GM10266 (cell line): ENCODE measurements around the gene VIPR2.

ENCODE experiments used
- DNase-seq: peaks from one replicate; pipeline ENCODE4 v3.0.0; 2012; ENCODE audit errors: extremely low spot score
- CTCF ChIP-seq: IDR thresholded peaks from 2 replicates; pipeline ENCODE4 v1.5.1; 2012; ENCODE audit warnings: mild to moderate bottlenecking, low read depth; ENCODE audit not compliant: control insufficient read depth, insufficient read depth; ENCODE audit errors: missing control alignments

The VIPR2 gene

GRCh38 chr7:159098811-159099655, 45.6 kb downstream of the VIPR2 start:
- DNase-seq: no peak
- no peak for TF ChIP-seq CTCF

- DNase-seq: no peak
- TF ChIP-seq CTCF: no peak
Observed at GRCh38 chr7:159098424-159098786, 46.3 kb downstream of the VIPR2 start.

GRCh38 chr7:159097661-159098423, 46.8 kb downstream of the VIPR2 start:
- DNase-seq: no peak
- no peak for TF ChIP-seq CTCF

GRCh38 chr7:159096736-159097581, 47.7 kb downstream of the VIPR2 start:
- no peak for TF ChIP-seq CTCF
- no peak for DNase-seq

- no peak for DNase-seq
- no peak for TF ChIP-seq CTCF
Observed at GRCh38 chr7:159095979-159096411, 48.7 kb downstream of the VIPR2 start.

- no peak for DNase-seq
- TF ChIP-seq CTCF: no peak
Observed at GRCh38 chr7:159094919-159095915, 49.5 kb downstream of the VIPR2 start.
